HFFc6 (cell line): ENCODE measurements around the gene GPN1. TPM values are rescaled to one million over a fixed set of nuclear protein-coding genes. Genes with fewer than 3 reads are reported as not detected.

ENCODE experiments used
- DNase-seq: peaks from one replicate; pipeline ENCODE4 v3.0.0-alpha.2; 2018
- H3K27ac Mint-ChIP-seq: 2 replicates; pipeline ENCODE4 v1.8.0; 2020; ENCODE audit warnings: mild to moderate bottlenecking, mixed read lengths
- H3K27me3 Mint-ChIP-seq: 2 replicates; pipeline ENCODE4 v1.8.0; 2021; ENCODE audit warnings: mild to moderate bottlenecking, moderate library complexity, mixed read lengths; ENCODE audit not compliant: insufficient read depth
- H3K36me3 Mint-ChIP-seq: 2 replicates; pipeline ENCODE4 v1.8.0; 2021; ENCODE audit warnings: low read depth, mixed read lengths
- H3K4me1 Mint-ChIP-seq: 2 replicates; pipeline ENCODE4 v1.8.0; 2020; ENCODE audit warnings: low read depth, mixed read lengths
- H3K4me3 Mint-ChIP-seq: 2 replicates; pipeline ENCODE4 v1.8.0; 2020; ENCODE audit warnings: mild to moderate bottlenecking, moderate library complexity, mixed read lengths
- H3K9me3 Mint-ChIP-seq: 2 replicates; pipeline ENCODE4 v1.8.0; 2020; ENCODE audit warnings: mild to moderate bottlenecking, mixed read lengths
- CTCF ChIP-seq: fragments of 200-600 bp; sonication (generic); IDR thresholded peaks from 2 replicates; pipeline ENCODE4 v1.5.0; 2021; ENCODE audit warnings: antibody characterized with exemption, mild to moderate bottlenecking
- total RNA-seq, 6 experiments: library from RNA; stranded (reverse); fragmentation: NEBNext Ultra II Directional; extraction: Animal tissue kit (Norgen Biotek cat#: 25700); gene quantifications; 2 replicates in 1 of 6; 3 replicates in 5 of 6; pipeline ENCODE4 v1.2.3, GENCODE V29; 2021

Gene GPN1
- total RNA-seq, 6 experiments from 2014 or later, result 33.2 to 44.2 (median 39.8) TPM

GRCh38 chr2:27640722-27641245 lies 11.9 kb downstream of the GPN1 start:
- H3K4me1 Mint-ChIP-seq, result peaks cover 28% of the 10 kb centered on the region
- TF ChIP-seq CTCF, result no peak
- peaks cover 28% of the 10 kb centered on the region for H3K36me3 Mint-ChIP-seq
- DNase-seq, result no peak
- H3K27ac Mint-ChIP-seq, result no peak overlapping the region
- no peaks in the 10 kb centered on the region for H3K27me3 Mint-ChIP-seq
- H3K9me3 Mint-ChIP-seq, result no peaks in the 10 kb centered on the region
- H3K4me3 Mint-ChIP-seq, result no peak overlapping the region

GRCh38 chr2:27645197-27645596 lies 16.3 kb downstream of the GPN1 start:
- Mint-ChIP-seq H3K4me1 (peaks cover 14% of the 10 kb centered on the region), H3K4me3 (no peak overlapping the region), H3K27me3 (no peaks in the 10 kb centered on the region), H3K36me3 (peaks cover 32% of the 10 kb centered on the region), H3K27ac (no peak overlapping the region), H3K9me3 (no peaks in the 10 kb centered on the region)
- DNase-seq, result no peak
- no peak for TF ChIP-seq CTCF

GRCh38 chr2:27647289-27647688 lies 18.4 kb downstream of the GPN1 start:
- no peaks in the 10 kb centered on the region for H3K27me3 Mint-ChIP-seq
- H3K4me3 Mint-ChIP-seq, result no peak overlapping the region
- H3K4me1 Mint-ChIP-seq, result peaks cover 22% of the 10 kb centered on the region
- peak; percentile 65 for DNase-seq
- H3K36me3 Mint-ChIP-seq, result peaks cover 27% of the 10 kb centered on the region
- TF ChIP-seq CTCF, result no peak
- H3K9me3 Mint-ChIP-seq, result no peaks in the 10 kb centered on the region
- H3K27ac Mint-ChIP-seq, result peak overlapping the region; percentile 60

GRCh38 chr2:27647737-27648136 lies 18.9 kb downstream of the GPN1 start:
- peak overlapping the region; percentile 60 for H3K27ac Mint-ChIP-seq
- H3K36me3 Mint-ChIP-seq, result peaks cover 30% of the 10 kb centered on the region
- no peaks in the 10 kb centered on the region for H3K27me3 Mint-ChIP-seq
- TF ChIP-seq CTCF, result no peak
- no peaks in the 10 kb centered on the region for H3K9me3 Mint-ChIP-seq
- no peak for DNase-seq
- H3K4me1 Mint-ChIP-seq, result peaks cover 26% of the 10 kb centered on the region
- H3K4me3 Mint-ChIP-seq, result no peak overlapping the region

GRCh38 chr2:27651056-27651455 lies 22.2 kb downstream of the GPN1 start:
- DNase-seq, result no peak
- H3K27ac Mint-ChIP-seq, result peak overlapping the region; percentile 21; the same call in 1 of the 2 replicates
- no peak overlapping the region for H3K4me3 Mint-ChIP-seq
- no peaks in the 10 kb centered on the region for H3K9me3 Mint-ChIP-seq
- no peaks in the 10 kb centered on the region for H3K27me3 Mint-ChIP-seq
- H3K36me3 Mint-ChIP-seq, result peaks cover 62% of the 10 kb centered on the region
- H3K4me1 Mint-ChIP-seq, result peaks cover 52% of the 10 kb centered on the region
- no peak for TF ChIP-seq CTCF

- H3K4me1 Mint-ChIP-seq, result peaks cover 45% of the 10 kb centered on the region
- DNase-seq, result no peak
- no peak for TF ChIP-seq CTCF
- H3K36me3 Mint-ChIP-seq, result peaks cover 63% of the 10 kb centered on the region
- no peaks in the 10 kb centered on the region for H3K27me3 Mint-ChIP-seq
- H3K4me3 Mint-ChIP-seq, result no peak overlapping the region
- no peaks in the 10 kb centered on the region for H3K9me3 Mint-ChIP-seq
- no peak overlapping the region for H3K27ac Mint-ChIP-seq
Observed at GRCh38 chr2:27652341-27652740, 23.5 kb downstream of the GPN1 start.
